Measurements from ENCODE around the gene NINJ1.

- TF ChIP-seq POLR2A (IDR thresholded peaks at IDR 0.05) (peak; percentile 88), CTCF (IDR thresholded peaks at IDR 0.05) (no peak)
Observed at GRCh38 chr9:93095205-93096130, 38.6 kb downstream of the NINJ1 start.
